DLD1 (cell line): ENCODE measurements around the gene PIM3.

Experiments
- in situ Hi-C: cut with HindIII; loops from 2 replicates; pipeline ENCODE4 v1.10.0; 2017; ENCODE audit warnings: low sequenced_read_pairs

The PIM3 gene

GRCh38 chr22:49954991-49955580, 5.5 kb upstream of the PIM3 start:
- in situ Hi-C loops: no loop called here

GRCh38 chr22:49955581-49956417, 4.8 kb upstream of the PIM3 start:
- in situ Hi-C loops: no loop called here

GRCh38 chr22:49956418-49956770, 4.2 kb upstream of the PIM3 start:
- in situ Hi-C loops: no loop called here

- in situ Hi-C loops: no loop called here
These were observed 3.4 kb upstream of the PIM3 start for GRCh38 chr22:49956914-49957825.

GRCh38 chr22:49957826-49958365, 2.7 kb upstream of the PIM3 start:
- in situ Hi-C loops: no loop called here

- in situ Hi-C loops: no loop called here
These were observed 2.1 kb upstream of the PIM3 start for GRCh38 chr22:49958366-49958921.

- in situ Hi-C loops: no loop called here
These were observed 1.4 kb upstream of the PIM3 start for GRCh38 chr22:49958931-49959781.

GRCh38 chr22:49959782-49960158, 802 bp upstream of the PIM3 start:
- in situ Hi-C loops: no loop called here

- in situ Hi-C loops: no loop called here
These were observed 531 bp downstream of the PIM3 start for GRCh38 chr22:49961005-49961600.

- in situ Hi-C loops: no loop called here
These were observed 1.0 kb downstream of the PIM3 start for GRCh38 chr22:49961601-49962011.

- in situ Hi-C loops: no loop called here
These were observed 1.6 kb downstream of the PIM3 start for GRCh38 chr22:49962012-49962750.

- in situ Hi-C loops: no loop called here
These were observed 2.4 kb downstream of the PIM3 start for GRCh38 chr22:49962751-49963646.

GRCh38 chr22:49963647-49964026, 3.1 kb downstream of the PIM3 start:
- in situ Hi-C loops: no loop called here

- in situ Hi-C loops: no loop called here
These were observed 3.8 kb downstream of the PIM3 start for GRCh38 chr22:49964136-49965090.

- in situ Hi-C loops: no loop called here
These were observed 4.8 kb downstream of the PIM3 start for GRCh38 chr22:49965091-49966040.
